CD8-positive, alpha-beta memory T cell (primary cell): ENCODE results near the gene KIAA0930. TPM values are rescaled to one million over a fixed set of nuclear protein-coding genes. Genes with fewer than 3 reads are reported as not detected.
"Not testable (repeated sequence)": the region's sequence is repeated elsewhere in the genome, so short reads cannot be mapped to it uniquely, and the experiment has no call there.

Experiments
- CTCF ChIA-PET: fragments of 350-600 bp; sonication (Branson Sonifier 250); formaldehyde crosslinking; loops from one replicate; lab custom pipeline; 2021; ENCODE audit warnings: antibody characterized with exemption; lab: Charles Lee
- POLR2A ChIA-PET: fragments of 350-600 bp; sonication (Branson Sonifier 250); formaldehyde crosslinking; loops from one replicate; lab custom pipeline; 2021; ENCODE audit warnings: antibody characterized with exemption; lab: Charles Lee
- DNase-seq, 5 donors: peaks; one replicate each; pipeline versions ENCODE4 v3.0.0 to v3.0.0-alpha.2; 2020 to 2022; ENCODE audit warnings: mixed read lengths in 1 of 5
- H3K27ac ChIP-seq: one replicate; pipeline ENCODE4 v1.7.0; 2013; ENCODE audit warnings: low read depth, mild to moderate bottlenecking, low read length, moderate library complexity
- H3K27me3 ChIP-seq: 2 replicates; pipeline ENCODE4 v1.7.0; 2013; ENCODE audit warnings: low read length, mild to moderate bottlenecking; ENCODE audit not compliant: insufficient read depth, poor library complexity, severe bottlenecking
- H3K36me3 ChIP-seq: 2 replicates; pipeline ENCODE4 v1.7.0; 2013; ENCODE audit warnings: mild to moderate bottlenecking, low read length, moderate library complexity; ENCODE audit not compliant: insufficient read depth
- H3K4me1 ChIP-seq: 2 replicates; pipeline ENCODE4 v1.7.0; 2013; ENCODE audit warnings: mild to moderate bottlenecking, low read length, moderate library complexity; ENCODE audit not compliant: insufficient read depth
- H3K4me3 ChIP-seq: 2 replicates; pipeline ENCODE4 v1.7.0; 2013; ENCODE audit warnings: mild to moderate bottlenecking, low read length
- H3K9me3 ChIP-seq: 2 replicates; pipeline ENCODE4 v1.7.0; 2013; ENCODE audit warnings: mild to moderate bottlenecking, low read length
- H3K27ac Mint-ChIP-seq, 8 donors: one replicate each; pipeline ENCODE4 v1.8.0; 2020 to 2021; ENCODE audit warnings: mixed read lengths in 8 of 8, mild to moderate bottlenecking in 6 of 8, inconsistent platforms in 3 of 8, moderate library complexity in 3 of 8
- H3K27me3 Mint-ChIP-seq, 2 donors: one replicate each; pipeline ENCODE4 v1.8.0; 2020 to 2021; ENCODE audit warnings: mixed read lengths in 2 of 2, mild to moderate bottlenecking in 1 of 2, moderate library complexity in 1 of 2
- H3K36me3 Mint-ChIP-seq, 3 donors: one replicate each; pipeline ENCODE4 v1.8.0; 2020 to 2021; ENCODE audit warnings: mixed read lengths in 3 of 3, inconsistent platforms in 1 of 3, mild to moderate bottlenecking in 1 of 3
- H3K4me1 Mint-ChIP-seq, 3 donors: one replicate each; pipeline ENCODE4 v1.8.0; 2020 to 2021; ENCODE audit warnings: mixed read lengths in 3 of 3, inconsistent platforms in 1 of 3, mild to moderate bottlenecking in 1 of 3
- H3K4me3 Mint-ChIP-seq, 7 donors: one replicate each; pipeline ENCODE4 v1.8.0; 2020 to 2021; ENCODE audit warnings: mixed read lengths in 7 of 7, mild to moderate bottlenecking in 6 of 7, moderate library complexity in 4 of 7, inconsistent platforms in 2 of 7
- H3K9me3 Mint-ChIP-seq, 5 donors: one replicate each; pipeline ENCODE4 v1.8.0; 2020 to 2022; ENCODE audit warnings: mixed read lengths in 5 of 5, mild to moderate bottlenecking in 3 of 5, moderate library complexity in 2 of 5, inconsistent platforms in 1 of 5
- polyA plus RNA-seq: library from polyadenylated mRNA; unstranded; fragments of 300-500 nt; fragmentation: Illumina TruSeq; gene quantifications from one replicate; pipeline ENCODE4 v1.2.3, GENCODE V29; 2021
- total RNA-seq, 2 experiments: library from RNA; stranded (reverse); gene quantifications; one replicate each; pipeline ENCODE4 v1.2.3, GENCODE V29; 2021

The KIAA0930 gene
- total and polyA plus RNA-seq, 3 experiments from 2014 or later, result 2.7 to 39.5 (median 32.3) TPM

- H3K27me3 ChIP-seq, POLR2A ChIA-PET, H3K4me1 Mint-ChIP-seq, H3K27ac ChIP-seq, H3K36me3 ChIP-seq, H3K4me3 Mint-ChIP-seq, H3K9me3 Mint-ChIP-seq, H3K4me3 ChIP-seq, DNase-seq, H3K9me3 ChIP-seq, CTCF ChIA-PET, H3K36me3 Mint-ChIP-seq, H3K4me1 ChIP-seq: not testable (repeated sequence)
- Mint-ChIP-seq H3K27ac (peak overlapping the region in 1 of 8 donors; percentile 43), H3K27me3 (peaks cover 16 to 20% of the 10 kb centered on the region in 2 donors)
Observed at GRCh38 chr22:45277720-45278119, 37.0 kb upstream of the KIAA0930 start.

GRCh38 chr22:45276507-45277105 is 35.9 kb upstream of the KIAA0930 start:
- H3K27me3 Mint-ChIP-seq, result peaks cover 11% of the 10 kb centered on the region in 2 donors
- H3K36me3 Mint-ChIP-seq, result no peaks in the 10 kb centered on the region
- no peak overlapping the region for H3K27ac ChIP-seq
- H3K9me3 Mint-ChIP-seq, result no peaks in the 10 kb centered on the region
- ChIA-PET POLR2A (no interaction called here), CTCF (no interaction called here)
- no peak overlapping the region for H3K4me3 ChIP-seq
- no peak for DNase-seq
- no peaks in the 10 kb centered on the region for H3K9me3 ChIP-seq
- peaks cover 4% of the 10 kb centered on the region for H3K4me1 ChIP-seq
- H3K4me3 Mint-ChIP-seq, result no peak overlapping the region
- no peaks in the 10 kb centered on the region for H3K36me3 ChIP-seq
- peak overlapping the region in 1 of 8 donors; percentile 29 for H3K27ac Mint-ChIP-seq
- no peaks in the 10 kb centered on the region for H3K27me3 ChIP-seq
- no peaks in the 10 kb centered on the region for H3K4me1 Mint-ChIP-seq

- CTCF ChIA-PET, result no interaction called here
Observed at GRCh38 chr22:45273452-45274075, 32.9 kb upstream of the KIAA0930 start.

GRCh38 chr22:45272498-45272897 is 31.8 kb upstream of the KIAA0930 start:
- Histone ChIP-seq H3K36me3 (no peaks in the 10 kb centered on the region), H3K27ac (no peak overlapping the region), H3K4me3 (no peak overlapping the region), H3K27me3 (no peaks in the 10 kb centered on the region), H3K9me3 (no peaks in the 10 kb centered on the region), H3K4me1 (peaks cover 8% of the 10 kb centered on the region)
- peaks cover 11 to 24% of the 10 kb centered on the region in 2 donors for H3K27me3 Mint-ChIP-seq
- peak overlapping the region in 1 of 7 donors; percentile 45 for H3K4me3 Mint-ChIP-seq
- H3K27ac Mint-ChIP-seq, result no peak overlapping the region
- no peaks in the 10 kb centered on the region for H3K9me3 Mint-ChIP-seq
- POLR2A ChIA-PET, result no interaction called here
- H3K36me3 Mint-ChIP-seq, result no peaks in the 10 kb centered on the region
- DNase-seq, result no peak
- CTCF ChIA-PET, result interaction anchor here (1.1 kb wide), 1 partner anchor 161 kb away, joined by 3 read pairs; no protein-coding TSS in a partner anchor
- H3K4me1 Mint-ChIP-seq, result peaks cover 11 to 16% (median 12%) of the 10 kb centered on the region in 3 donors

More at GRCh38 chr22:45273452-45274075, 32.9 kb upstream of the KIAA0930 start:
- peak overlapping the region in 1 of 8 donors; percentile 70 for H3K27ac Mint-ChIP-seq
- Histone ChIP-seq H3K9me3 (no peaks in the 10 kb centered on the region), H3K36me3 (no peaks in the 10 kb centered on the region), H3K4me1 (peaks cover 8% of the 10 kb centered on the region), H3K27ac (no peak overlapping the region), H3K4me3 (no peak overlapping the region), H3K27me3 (no peaks in the 10 kb centered on the region)
- peaks cover 10 to 12% (median 12%) of the 10 kb centered on the region in 3 donors for H3K4me1 Mint-ChIP-seq
- H3K36me3 Mint-ChIP-seq, result no peaks in the 10 kb centered on the region
- peaks cover 15 to 22% of the 10 kb centered on the region in 2 donors for H3K27me3 Mint-ChIP-seq
- no peak for DNase-seq
- POLR2A ChIA-PET, result interaction anchor here (0.7 kb wide), 1 partner anchor 176 kb away, joined by 3 read pairs; no protein-coding TSS in a partner anchor
- H3K4me3 Mint-ChIP-seq, result no peak overlapping the region
- H3K9me3 Mint-ChIP-seq, result no peaks in the 10 kb centered on the region

GRCh38 chr22:45271667-45272201 is 31.0 kb upstream of the KIAA0930 start:
- H3K4me1 ChIP-seq, result peaks cover 8% of the 10 kb centered on the region
- no peak overlapping the region for H3K27ac ChIP-seq
- H3K27me3 Mint-ChIP-seq, result peaks cover 12 to 27% of the 10 kb centered on the region in 2 donors
- H3K9me3 Mint-ChIP-seq, result no peaks in the 10 kb centered on the region
- H3K9me3 ChIP-seq, result no peaks in the 10 kb centered on the region
- no peaks in the 10 kb centered on the region for H3K36me3 ChIP-seq
- no peaks in the 10 kb centered on the region for H3K36me3 Mint-ChIP-seq
- no peak overlapping the region for H3K4me3 ChIP-seq
- CTCF ChIA-PET, result interaction anchor here (1.1 kb wide), 1 partner anchor 162 kb away, joined by 3 read pairs; no protein-coding TSS in a partner anchor
- H3K4me1 Mint-ChIP-seq, result peaks cover 11 to 16% (median 12%) of the 10 kb centered on the region in 3 donors
- DNase-seq, result no peak
- POLR2A ChIA-PET, result no interaction called here
- no peak overlapping the region for H3K4me3 Mint-ChIP-seq
- H3K27ac Mint-ChIP-seq, result peak overlapping the region in 1 of 8 donors; percentile 66
- no peaks in the 10 kb centered on the region for H3K27me3 ChIP-seq

GRCh38 chr22:45270095-45271020 is 29.7 kb upstream of the KIAA0930 start:
- CTCF ChIA-PET, result interaction anchor here (1.0 to 1.2 kb wide), 2 partner anchors 9 to 167 kb away, joined by 3 read pairs; no protein-coding TSS in a partner anchor
- Histone ChIP-seq H3K4me1 (peaks cover 8% of the 10 kb centered on the region), H3K4me3 (no peak overlapping the region), H3K27me3 (no peaks in the 10 kb centered on the region), H3K9me3 (no peaks in the 10 kb centered on the region), H3K27ac (no peak overlapping the region), H3K36me3 (no peaks in the 10 kb centered on the region)
- Mint-ChIP-seq H3K36me3 (no peaks in the 10 kb centered on the region), H3K9me3 (no peaks in the 10 kb centered on the region), H3K4me3 (peak overlapping the region; percentile 33 to 88 (median 76)), H3K4me1 (peaks cover 11 to 16% (median 12%) of the 10 kb centered on the region in 3 donors), H3K27me3 (peaks cover 20 to 30% of the 10 kb centered on the region in 2 donors), H3K27ac (peak overlapping the region in 4 of 8 donors; percentile 8 to 81 (median 48))
- no peak for DNase-seq
- POLR2A ChIA-PET, result no interaction called here

- H3K27ac Mint-ChIP-seq, result peak overlapping the region in 4 of 8 donors; percentile 19 to 92 (median 80)
- H3K4me1 ChIP-seq, result peaks cover 8% of the 10 kb centered on the region
- no peaks in the 10 kb centered on the region for H3K36me3 ChIP-seq
- H3K4me3 Mint-ChIP-seq, result peak overlapping the region; percentile 68 to 92 (median 83)
- H3K36me3 Mint-ChIP-seq, result no peaks in the 10 kb centered on the region
- no peaks in the 10 kb centered on the region for H3K9me3 Mint-ChIP-seq
- peaks cover 11 to 16% (median 12%) of the 10 kb centered on the region in 3 donors for H3K4me1 Mint-ChIP-seq
- POLR2A ChIA-PET, result no interaction called here
- H3K27me3 Mint-ChIP-seq, result peaks cover 19 to 31% of the 10 kb centered on the region in 2 donors
- peak overlapping the region; percentile 74 for H3K4me3 ChIP-seq
- no peaks in the 10 kb centered on the region for H3K9me3 ChIP-seq
- peak; percentile 85 to 93 (median 88) for DNase-seq
- no peaks in the 10 kb centered on the region for H3K27me3 ChIP-seq
- CTCF ChIA-PET, result interaction anchor here (1.2 kb wide), 1 partner anchor 169 kb away, joined by 3 read pairs; no protein-coding TSS in a partner anchor
- no peak overlapping the region for H3K27ac ChIP-seq
Observed at GRCh38 chr22:45268958-45269844, 28.5 kb upstream of the KIAA0930 start.
